Activated naive CD4-positive, alpha-beta T cell treated with anti-CD3 and anti-CD28 coated beads, Interleukin-2, amount 50 U/mL, for 24 hours (primary cell): ENCODE data around the gene RTL9.
"Not testable (repeated sequence)": the region's sequence is repeated elsewhere in the genome, so short reads cannot be mapped to it uniquely, and the experiment has no call there.

Experiments used
- H3K27ac Mint-ChIP-seq: one replicate; pipeline ENCODE4 v1.8.0; 2021; ENCODE audit warnings: mild to moderate bottlenecking, mixed read lengths
- H3K27me3 Mint-ChIP-seq: one replicate; pipeline ENCODE4 v1.8.0; 2021; ENCODE audit warnings: mixed read lengths
- H3K36me3 Mint-ChIP-seq: one replicate; pipeline ENCODE4 v1.8.0; 2021; ENCODE audit warnings: mixed read lengths
- H3K4me1 Mint-ChIP-seq: one replicate; pipeline ENCODE4 v1.8.0; 2021; ENCODE audit warnings: mixed read lengths
- H3K4me3 Mint-ChIP-seq: one replicate; pipeline ENCODE4 v1.8.0; 2021; ENCODE audit warnings: mild to moderate bottlenecking, mixed read lengths
- H3K9me3 Mint-ChIP-seq: one replicate; pipeline ENCODE4 v1.8.0; 2021; ENCODE audit warnings: mixed read lengths

The RTL9 gene

GRCh38 chrX:110327336-110327735 is 31.3 kb upstream of the RTL9 start:
- Mint-ChIP-seq H3K27me3 (no peaks in the 10 kb centered on the region), H3K9me3 (no peaks in the 10 kb centered on the region), H3K27ac (no peak overlapping the region), H3K4me1 (no peaks in the 10 kb centered on the region), H3K4me3 (no peak overlapping the region), H3K36me3 (no peaks in the 10 kb centered on the region)

GRCh38 chrX:110328613-110329012 is 30.0 kb upstream of the RTL9 start:
- H3K4me1 Mint-ChIP-seq, H3K27me3 Mint-ChIP-seq, H3K4me3 Mint-ChIP-seq, H3K27ac Mint-ChIP-seq, H3K36me3 Mint-ChIP-seq, H3K9me3 Mint-ChIP-seq: not testable (repeated sequence)

GRCh38 chrX:110331444-110332030 is 27.1 kb upstream of the RTL9 start:
- H3K4me3 Mint-ChIP-seq, result no peak overlapping the region
- no peaks in the 10 kb centered on the region for H3K9me3 Mint-ChIP-seq
- no peaks in the 10 kb centered on the region for H3K4me1 Mint-ChIP-seq
- H3K36me3 Mint-ChIP-seq, result peaks cover 1% of the 10 kb centered on the region
- H3K27me3 Mint-ChIP-seq, result no peaks in the 10 kb centered on the region
- H3K27ac Mint-ChIP-seq, result no peak overlapping the region

- not testable (repeated sequence) for H3K27ac Mint-ChIP-seq, H3K4me3 Mint-ChIP-seq, H3K9me3 Mint-ChIP-seq, H3K27me3 Mint-ChIP-seq, H3K4me1 Mint-ChIP-seq, H3K36me3 Mint-ChIP-seq
Measured at GRCh38 chrX:110333458-110333857, 25.2 kb upstream of the RTL9 start.

GRCh38 chrX:110338935-110339334 is 19.7 kb upstream of the RTL9 start:
- Mint-ChIP-seq H3K9me3 (no peaks in the 10 kb centered on the region), H3K27ac (no peak overlapping the region), H3K4me1 (no peaks in the 10 kb centered on the region), H3K4me3 (no peak overlapping the region), H3K27me3 (no peaks in the 10 kb centered on the region), H3K36me3 (no peaks in the 10 kb centered on the region)

GRCh38 chrX:110341189-110342035 is 17.2 kb upstream of the RTL9 start:
- no peak overlapping the region for H3K4me3 Mint-ChIP-seq
- no peaks in the 10 kb centered on the region for H3K27me3 Mint-ChIP-seq
- no peaks in the 10 kb centered on the region for H3K4me1 Mint-ChIP-seq
- no peaks in the 10 kb centered on the region for H3K36me3 Mint-ChIP-seq
- no peak overlapping the region for H3K27ac Mint-ChIP-seq
- no peaks in the 10 kb centered on the region for H3K9me3 Mint-ChIP-seq

- no peaks in the 10 kb centered on the region for H3K36me3 Mint-ChIP-seq
- H3K27me3 Mint-ChIP-seq, result no peaks in the 10 kb centered on the region
- H3K9me3 Mint-ChIP-seq, result no peaks in the 10 kb centered on the region
- no peaks in the 10 kb centered on the region for H3K4me1 Mint-ChIP-seq
- no peak overlapping the region for H3K4me3 Mint-ChIP-seq
- no peak overlapping the region for H3K27ac Mint-ChIP-seq
Measured at GRCh38 chrX:110346681-110347080, 12.0 kb upstream of the RTL9 start.

- no peaks in the 10 kb centered on the region for H3K9me3 Mint-ChIP-seq
- H3K4me1 Mint-ChIP-seq, result no peaks in the 10 kb centered on the region
- H3K27ac Mint-ChIP-seq, result no peak overlapping the region
- H3K4me3 Mint-ChIP-seq, result no peak overlapping the region
- no peaks in the 10 kb centered on the region for H3K36me3 Mint-ChIP-seq
- no peaks in the 10 kb centered on the region for H3K27me3 Mint-ChIP-seq
Measured at GRCh38 chrX:110359273-110359672, 625 bp downstream of the RTL9 start.

- H3K9me3 Mint-ChIP-seq, result no peaks in the 10 kb centered on the region
- no peak overlapping the region for H3K27ac Mint-ChIP-seq
- no peaks in the 10 kb centered on the region for H3K36me3 Mint-ChIP-seq
- no peak overlapping the region for H3K4me3 Mint-ChIP-seq
- no peaks in the 10 kb centered on the region for H3K4me1 Mint-ChIP-seq
- no peaks in the 10 kb centered on the region for H3K27me3 Mint-ChIP-seq
Measured at GRCh38 chrX:110363244-110363643, 4.6 kb downstream of the RTL9 start.

GRCh38 chrX:110373310-110373709 is 14.7 kb downstream of the RTL9 start:
- Mint-ChIP-seq H3K36me3 (no peaks in the 10 kb centered on the region), H3K4me3 (no peak overlapping the region), H3K27ac (no peak overlapping the region), H3K9me3 (no peaks in the 10 kb centered on the region), H3K27me3 (no peaks in the 10 kb centered on the region), H3K4me1 (no peaks in the 10 kb centered on the region)

- Mint-ChIP-seq H3K4me1 (no peaks in the 10 kb centered on the region), H3K9me3 (no peaks in the 10 kb centered on the region), H3K36me3 (no peaks in the 10 kb centered on the region), H3K27me3 (no peaks in the 10 kb centered on the region), H3K4me3 (no peak overlapping the region), H3K27ac (no peak overlapping the region)
Measured at GRCh38 chrX:110374559-110374958, 15.9 kb downstream of the RTL9 start.

GRCh38 chrX:110381216-110381615 is 22.6 kb downstream of the RTL9 start:
- Mint-ChIP-seq H3K27me3 (no peaks in the 10 kb centered on the region), H3K4me3 (no peak overlapping the region), H3K9me3 (no peaks in the 10 kb centered on the region), H3K27ac (no peak overlapping the region), H3K36me3 (no peaks in the 10 kb centered on the region), H3K4me1 (no peaks in the 10 kb centered on the region)

- Mint-ChIP-seq H3K9me3 (no peaks in the 10 kb centered on the region), H3K4me1 (no peaks in the 10 kb centered on the region), H3K36me3 (no peaks in the 10 kb centered on the region), H3K27me3 (no peaks in the 10 kb centered on the region), H3K27ac (no peak overlapping the region), H3K4me3 (no peak overlapping the region)
Measured at GRCh38 chrX:110383414-110383813, 24.8 kb downstream of the RTL9 start.

GRCh38 chrX:110384490-110384889 is 25.8 kb downstream of the RTL9 start:
- H3K9me3 Mint-ChIP-seq, result no peaks in the 10 kb centered on the region
- no peak overlapping the region for H3K27ac Mint-ChIP-seq
- H3K4me1 Mint-ChIP-seq, result no peaks in the 10 kb centered on the region
- no peak overlapping the region for H3K4me3 Mint-ChIP-seq
- H3K27me3 Mint-ChIP-seq, result no peaks in the 10 kb centered on the region
- no peaks in the 10 kb centered on the region for H3K36me3 Mint-ChIP-seq

- Mint-ChIP-seq H3K9me3 (no peaks in the 10 kb centered on the region), H3K27me3 (no peaks in the 10 kb centered on the region), H3K27ac (no peak overlapping the region), H3K36me3 (no peaks in the 10 kb centered on the region), H3K4me1 (no peaks in the 10 kb centered on the region), H3K4me3 (no peak overlapping the region)
Measured at GRCh38 chrX:110389570-110389969, 30.9 kb downstream of the RTL9 start.

- H3K27ac Mint-ChIP-seq, result no peak overlapping the region
- H3K4me1 Mint-ChIP-seq, result no peaks in the 10 kb centered on the region
Measured at GRCh38 chrX:110391086-110391485, 32.4 kb downstream of the RTL9 start.

GRCh38 chrX:110394651-110395050 is 36.0 kb downstream of the RTL9 start:
- H3K27ac Mint-ChIP-seq, result no peak overlapping the region
- H3K36me3 Mint-ChIP-seq, result no peaks in the 10 kb centered on the region
- H3K27me3 Mint-ChIP-seq, result no peaks in the 10 kb centered on the region
- H3K4me3 Mint-ChIP-seq, result no peak overlapping the region
- H3K9me3 Mint-ChIP-seq, result no peaks in the 10 kb centered on the region
- H3K4me1 Mint-ChIP-seq, result no peaks in the 10 kb centered on the region

More at GRCh38 chrX:110391086-110391485, 32.4 kb downstream of the RTL9 start:
- no peak overlapping the region for H3K4me3 Mint-ChIP-seq
- H3K9me3 Mint-ChIP-seq, result no peaks in the 10 kb centered on the region
- H3K36me3 Mint-ChIP-seq, result no peaks in the 10 kb centered on the region
- no peaks in the 10 kb centered on the region for H3K27me3 Mint-ChIP-seq
